ENCODE measurements around the gene LARGE1.
A peak's percentile ranks its signal among the peaks of the same experiment; 100 is the strongest.
"Not testable (repeated sequence)": the region's sequence is repeated elsewhere in the genome, so short reads cannot be mapped to it uniquely, and the experiment has no call there.

Gene LARGE1

DNA sequence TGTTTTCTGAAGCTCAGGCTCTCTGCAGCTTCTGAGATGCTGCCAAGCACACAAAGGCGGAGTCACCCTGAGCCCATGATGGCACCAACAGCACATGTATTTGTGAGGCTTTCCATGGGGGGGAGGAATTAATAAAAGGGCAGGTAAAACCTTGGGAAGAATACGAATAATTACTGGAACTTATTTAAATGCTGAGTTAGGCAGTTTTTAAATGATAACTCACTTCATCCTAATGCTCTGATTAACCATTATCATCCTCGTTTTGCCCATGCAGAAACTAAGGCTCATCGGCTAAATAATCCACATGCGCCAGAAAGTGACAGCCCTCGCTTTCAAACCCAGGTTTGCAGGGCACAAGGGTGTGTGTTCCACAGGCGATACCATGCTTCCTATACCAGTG is 35.4 kb downstream of the LARGE1 start:
- DNase-seq (ENCODE audit: low spot score): no peak

DNA sequence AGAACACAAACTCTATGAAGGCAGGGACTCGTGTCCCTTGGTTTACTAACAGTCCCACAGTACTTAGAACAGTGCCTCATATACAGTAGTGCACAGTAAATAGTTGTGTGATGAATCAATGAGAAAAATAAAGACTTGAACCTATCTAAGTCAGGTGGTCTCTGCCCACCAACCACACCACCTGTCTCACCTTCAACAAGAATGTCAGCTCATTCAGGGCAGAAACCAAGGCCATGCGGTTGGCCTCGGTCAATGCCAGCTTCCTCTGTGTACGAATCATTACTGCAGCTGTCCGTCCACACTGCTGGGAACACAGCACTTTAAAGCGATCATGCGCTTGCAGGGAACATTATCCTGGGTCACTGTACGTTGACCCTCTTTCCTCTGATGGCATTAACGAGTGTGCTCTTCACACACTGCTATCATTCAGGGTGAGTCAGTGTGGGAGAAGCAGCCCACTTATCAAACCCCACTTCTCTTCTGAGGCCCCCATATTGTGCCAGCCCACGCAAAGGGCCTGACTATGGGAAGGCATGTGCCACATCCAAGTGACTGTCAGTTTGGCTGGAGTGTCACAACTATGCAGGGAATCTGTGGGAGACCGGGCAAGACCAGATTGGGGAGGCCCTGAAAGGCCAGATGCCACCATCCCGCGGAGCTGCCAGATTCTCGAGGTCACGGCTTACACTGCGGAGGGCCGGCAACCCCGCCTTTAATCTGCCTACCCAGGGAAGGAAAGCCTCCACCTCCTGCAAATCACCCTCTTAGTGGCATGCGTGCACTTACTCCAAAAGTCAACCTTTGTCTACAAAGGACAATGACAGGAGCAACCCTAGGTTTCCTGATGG is 36.1 kb downstream of the LARGE1 start:
- DNase-seq (ENCODE audit: low spot score): no peak

- DNase-seq (ENCODE audit: low spot score): no peak
Measured at GRCh38 chr22:33883561-33883960, 36.7 kb downstream of the LARGE1 start.

DNA sequence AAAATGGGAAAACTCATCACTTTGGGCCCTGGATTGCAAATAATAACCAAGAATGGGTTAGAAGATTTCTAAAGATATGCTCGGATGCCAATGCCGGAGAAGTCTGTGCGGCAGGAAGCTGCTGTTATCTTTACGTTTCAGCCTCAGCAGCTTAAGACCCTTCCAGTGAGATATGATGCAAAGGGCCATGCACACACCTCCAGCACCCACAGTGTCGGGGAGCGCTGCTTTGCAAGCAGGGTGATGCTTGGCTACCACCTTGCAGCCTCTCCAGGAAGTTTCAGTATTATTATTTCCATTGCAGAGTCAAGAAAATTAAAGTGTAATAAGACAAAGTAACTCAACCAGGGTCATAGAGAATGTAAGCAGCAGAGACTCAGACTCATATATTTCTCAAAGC is 37.3 kb downstream of the LARGE1 start:
- peak; percentile 12 for DNase-seq (ENCODE audit: low spot score)

GRCh38 chr22:33880986-33881385 is 39.3 kb downstream of the LARGE1 start:
- DNase-seq (ENCODE audit: low spot score): no peak

DNA sequence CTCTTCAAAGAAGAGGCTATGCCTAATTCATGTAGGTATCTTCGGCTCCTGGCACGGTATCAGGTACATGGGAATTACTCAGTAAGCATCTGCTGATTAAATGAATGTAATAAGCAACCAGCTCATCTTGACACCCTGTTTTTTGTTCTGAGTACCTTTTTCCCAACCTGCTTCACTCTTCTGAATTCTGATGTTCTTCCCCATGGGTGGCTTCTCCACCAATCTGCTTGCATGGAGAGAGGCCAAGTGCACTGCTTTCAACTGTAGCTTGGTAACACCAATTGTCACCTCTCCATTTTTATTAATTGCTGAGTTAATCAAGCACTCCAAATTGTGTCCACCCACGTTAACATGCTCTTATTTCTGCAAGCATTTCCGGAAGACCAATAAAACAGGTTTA is 40.5 kb downstream of the LARGE1 start:
- no peak for DNase-seq (ENCODE audit: low spot score)

DNA sequence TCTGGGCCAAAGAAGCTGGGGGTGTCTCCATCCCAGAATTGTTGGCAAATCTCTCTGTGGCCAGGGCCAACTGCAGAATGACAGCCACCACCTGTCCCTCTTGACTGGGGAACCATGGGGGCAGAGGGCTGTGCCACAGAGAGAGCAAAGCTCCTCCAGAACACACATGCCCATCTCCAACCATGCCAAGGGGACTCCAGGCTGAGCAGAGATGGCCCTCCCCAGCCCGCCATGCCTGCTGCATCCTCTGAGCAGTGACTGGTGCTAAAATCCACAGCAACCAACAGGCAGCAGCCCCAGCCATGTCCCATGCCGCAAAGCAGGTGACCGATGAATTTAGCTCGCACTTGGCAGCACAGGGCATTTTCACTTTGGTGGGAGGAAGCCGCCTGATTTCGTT is 45.0 kb downstream of the LARGE1 start:
- no peak for DNase-seq (ENCODE audit: low spot score)

DNA sequence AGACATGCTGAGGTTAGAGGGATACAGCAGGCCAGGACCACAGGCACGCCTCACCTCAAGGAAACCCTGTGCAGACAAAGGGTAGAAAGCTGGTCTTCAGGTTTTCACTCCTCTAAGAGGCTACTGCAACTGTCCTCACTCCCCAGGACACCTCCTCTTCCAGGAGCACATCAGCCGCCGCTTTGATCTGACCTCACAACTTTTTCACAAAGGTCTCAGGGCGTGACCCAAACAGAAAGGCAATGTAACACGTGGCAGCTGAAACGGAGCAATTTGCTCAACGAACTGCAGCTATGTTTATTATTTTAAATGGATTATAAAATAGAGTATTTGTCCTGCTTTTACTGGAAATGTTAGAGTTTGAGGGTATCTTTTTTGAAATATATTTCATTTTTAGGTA is 46.1 kb downstream of the LARGE1 start:
- no peak for DNase-seq (ENCODE audit: low spot score)

- DNase-seq (ENCODE audit: low spot score): no peak
Measured at GRCh38 chr22:33873666-33874065, 46.6 kb downstream of the LARGE1 start.

GRCh38 chr22:33873186-33873585 is 47.1 kb downstream of the LARGE1 start:
- DNase-seq (ENCODE audit: low spot score): no peak

GRCh38 chr22:33871935-33872334 is 48.3 kb downstream of the LARGE1 start:
- no peak for DNase-seq (ENCODE audit: low spot score)

GRCh38 chr22:33869946-33870345 is 50.3 kb downstream of the LARGE1 start:
- peak; percentile 25 for DNase-seq (ENCODE audit: low spot score)

- DNase-seq (ENCODE audit: low spot score): no peak
Measured at GRCh38 chr22:33867971-33868370, 52.3 kb downstream of the LARGE1 start.

GRCh38 chr22:33867118-33867866 is 53.0 kb downstream of the LARGE1 start:
- DNase-seq (ENCODE audit: low spot score): no peak

- DNase-seq (ENCODE audit: low spot score): no peak
Measured at GRCh38 chr22:33866511-33866910, 53.8 kb downstream of the LARGE1 start.

GRCh38 chr22:33865996-33866395 is 54.3 kb downstream of the LARGE1 start:
- DNase-seq (ENCODE audit: low spot score): no peak

DNA sequence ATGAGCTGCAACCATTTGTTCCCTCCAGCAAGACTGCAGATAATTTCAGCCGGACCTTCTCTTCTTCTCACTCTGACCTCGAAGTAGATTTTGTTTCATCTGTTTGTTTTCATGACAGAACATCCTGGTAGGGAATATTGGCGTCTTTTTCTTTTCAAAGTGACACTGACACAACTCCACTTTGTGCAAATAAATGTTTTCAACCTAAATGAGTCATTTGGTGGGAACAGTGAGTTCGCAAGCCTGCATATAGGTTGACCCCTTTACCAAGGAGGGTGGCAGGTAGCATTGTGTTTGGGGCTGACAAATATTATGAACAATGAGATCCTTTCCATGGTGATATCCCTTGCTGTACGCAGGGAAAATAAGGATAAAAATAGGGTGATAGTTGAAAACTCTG is 55.0 kb downstream of the LARGE1 start:
- DNase-seq (ENCODE audit: low spot score): no peak

GRCh38 chr22:33864723-33865130 is 55.5 kb downstream of the LARGE1 start:
- no peak for DNase-seq (ENCODE audit: low spot score)

- DNase-seq (ENCODE audit: low spot score): no peak
Measured at GRCh38 chr22:33861216-33861875, 58.9 kb downstream of the LARGE1 start.

- DNase-seq (ENCODE audit: low spot score): no peak
Measured at GRCh38 chr22:33860386-33860785, 59.9 kb downstream of the LARGE1 start.

DNA sequence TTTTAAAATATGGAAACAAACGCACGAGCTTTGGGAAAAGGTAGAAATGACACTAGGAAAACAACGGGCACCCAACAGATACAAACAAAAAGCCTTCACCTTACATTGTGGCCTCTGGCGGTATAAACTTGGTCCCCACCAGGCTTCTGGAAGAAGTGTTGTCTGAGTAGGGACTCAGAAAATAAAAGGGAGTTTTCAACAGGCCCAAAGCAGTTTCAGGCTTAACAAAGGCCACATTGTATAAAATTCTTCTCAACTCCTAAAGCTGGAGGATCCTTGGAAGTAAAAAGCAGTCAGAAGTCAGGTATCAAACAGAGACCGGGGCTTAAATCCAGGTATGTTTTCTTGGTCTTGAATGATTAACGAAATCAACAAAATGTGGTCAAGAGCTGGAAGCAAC is 61.0 kb downstream of the LARGE1 start:
- DNase-seq (ENCODE audit: low spot score): no peak

GRCh38 chr22:33858653-33859052 is 61.6 kb downstream of the LARGE1 start:
- not testable (repeated sequence) for DNase-seq (ENCODE audit: low spot score)
